Measurements from ENCODE around the gene ARL6IP5.

Gene ARL6IP5

DNA sequence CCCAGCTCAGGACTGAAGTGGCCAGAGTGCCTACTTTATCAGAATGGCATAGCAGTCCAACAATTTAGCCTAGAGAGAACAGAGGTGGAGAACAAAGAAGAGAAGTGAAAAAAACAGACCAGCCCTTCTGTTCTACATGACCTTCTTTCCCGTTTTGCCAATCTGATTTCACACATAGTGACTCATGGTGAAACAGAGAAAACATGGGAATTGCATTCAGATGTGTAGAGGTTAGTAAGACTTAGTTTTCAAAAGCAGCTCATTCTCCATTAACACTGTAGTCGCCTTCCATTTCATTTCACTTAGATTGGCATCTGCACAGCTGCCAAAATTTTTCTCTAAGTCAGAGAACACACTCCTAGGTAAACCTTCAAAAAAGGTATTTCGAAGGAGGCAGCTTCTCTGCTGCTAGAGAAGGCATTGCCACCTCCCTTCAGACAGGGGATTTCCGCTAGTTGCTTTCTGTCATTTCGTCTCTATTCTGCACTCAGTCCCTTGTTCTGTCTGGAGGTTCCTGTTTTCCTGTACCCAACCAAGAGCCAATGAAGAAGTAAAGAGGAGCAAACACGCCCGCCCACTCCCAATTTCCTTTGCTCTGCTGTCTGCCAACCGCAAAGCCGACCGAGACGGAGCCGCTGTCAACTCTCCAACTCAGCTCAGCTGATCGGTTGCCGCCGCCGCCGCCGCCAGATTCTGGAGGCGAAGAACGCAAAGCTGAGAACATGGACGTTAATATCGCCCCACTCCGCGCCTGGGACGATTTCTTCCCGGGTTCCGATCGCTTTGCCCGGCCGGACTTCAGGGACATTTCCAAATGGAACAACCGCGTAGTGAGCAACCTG is at the start of gene ARL6IP5:
ARL6IP5 (plus strand) TSS at position 612 of the 842 bp plus-strand sequence; CDS start at position 723, 111 bp downstream.
- in situ Hi-C loops (cut with MboI; ENCODE audit: low sequenced_read_pairs, unreplicated experiment), result no loop called here

DNA sequence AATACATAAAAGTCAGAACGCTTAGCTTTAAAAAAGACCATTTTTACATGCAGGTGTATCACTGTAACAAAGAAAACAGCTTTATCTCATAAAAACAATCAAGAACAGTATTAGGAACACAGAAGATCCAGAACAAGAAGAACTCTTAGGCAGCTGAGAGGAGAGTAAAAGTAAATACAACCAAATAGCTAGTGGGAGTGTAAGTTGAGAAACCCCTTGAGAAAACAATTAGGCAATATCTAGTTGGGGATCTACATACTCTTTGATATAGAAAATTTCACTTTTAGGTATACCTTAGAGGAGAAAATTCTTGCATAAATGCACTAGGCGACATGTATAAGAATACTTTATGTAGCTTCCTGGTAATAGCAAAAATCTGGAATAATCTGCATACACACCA is 40.1 kb upstream of the ARL6IP5 start:
- in situ Hi-C loops (cut with MboI; ENCODE audit: low sequenced_read_pairs, unreplicated experiment), result no loop called here
- DNase-seq (ENCODE audit: low spot score), result no peak
- TF ChIP-seq, protein P1, sequence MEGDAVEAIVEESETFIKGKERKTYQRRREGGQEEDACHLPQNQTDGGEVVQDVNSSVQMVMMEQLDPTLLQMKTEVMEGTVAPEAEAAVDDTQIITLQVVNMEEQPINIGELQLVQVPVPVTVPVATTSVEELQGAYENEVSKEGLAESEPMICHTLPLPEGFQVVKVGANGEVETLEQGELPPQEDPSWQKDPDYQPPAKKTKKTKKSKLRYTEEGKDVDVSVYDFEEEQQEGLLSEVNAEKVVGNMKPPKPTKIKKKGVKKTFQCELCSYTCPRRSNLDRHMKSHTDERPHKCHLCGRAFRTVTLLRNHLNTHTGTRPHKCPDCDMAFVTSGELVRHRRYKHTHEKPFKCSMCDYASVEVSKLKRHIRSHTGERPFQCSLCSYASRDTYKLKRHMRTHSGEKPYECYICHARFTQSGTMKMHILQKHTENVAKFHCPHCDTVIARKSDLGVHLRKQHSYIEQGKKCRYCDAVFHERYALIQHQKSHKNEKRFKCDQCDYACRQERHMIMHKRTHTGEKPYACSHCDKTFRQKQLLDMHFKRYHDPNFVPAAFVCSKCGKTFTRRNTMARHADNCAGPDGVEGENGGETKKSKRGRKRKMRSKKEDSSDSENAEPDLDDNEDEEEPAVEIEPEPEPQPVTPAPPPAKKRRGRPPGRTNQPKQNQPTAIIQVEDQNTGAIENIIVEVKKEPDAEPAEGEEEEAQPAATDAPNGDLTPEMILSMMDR (IDR thresholded peaks at IDR 0.05; ENCODE audit: borderline replicate concordance, control extremely low read depth, extremely low read depth, insufficient read depth, missing control alignments), result no peak

More for the DNA sequence above, at the start of gene ARL6IP5:
- DNase-seq (ENCODE audit: low spot score), result peak; percentile 77
- TF ChIP-seq, protein P1 (IDR thresholded peaks at IDR 0.05; ENCODE audit: borderline replicate concordance, control extremely low read depth, extremely low read depth, insufficient read depth, missing control alignments), result no peak

DNA sequence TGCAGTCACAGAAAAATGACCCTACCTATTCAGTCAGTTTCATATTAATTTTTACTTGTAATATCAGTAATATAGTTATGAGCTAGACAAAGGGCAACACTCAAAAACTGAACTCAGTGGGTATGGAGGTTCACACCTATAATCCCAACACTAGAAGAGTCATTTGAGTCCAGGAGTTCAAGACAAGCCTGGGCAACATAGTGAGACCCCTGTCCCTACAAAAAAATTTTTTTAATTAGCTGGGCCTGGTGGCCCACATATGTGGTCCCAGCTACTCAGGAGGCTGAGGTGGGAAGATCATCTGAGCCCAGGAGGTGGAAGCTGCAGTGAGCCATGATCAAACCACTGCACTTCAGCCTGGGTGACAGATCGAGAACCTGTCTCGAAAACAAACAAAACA is 35.7 kb upstream of the ARL6IP5 start:
- TF ChIP-seq, protein P1 (IDR thresholded peaks at IDR 0.05; ENCODE audit: borderline replicate concordance, control extremely low read depth, extremely low read depth, insufficient read depth, missing control alignments), result no peak

DNA sequence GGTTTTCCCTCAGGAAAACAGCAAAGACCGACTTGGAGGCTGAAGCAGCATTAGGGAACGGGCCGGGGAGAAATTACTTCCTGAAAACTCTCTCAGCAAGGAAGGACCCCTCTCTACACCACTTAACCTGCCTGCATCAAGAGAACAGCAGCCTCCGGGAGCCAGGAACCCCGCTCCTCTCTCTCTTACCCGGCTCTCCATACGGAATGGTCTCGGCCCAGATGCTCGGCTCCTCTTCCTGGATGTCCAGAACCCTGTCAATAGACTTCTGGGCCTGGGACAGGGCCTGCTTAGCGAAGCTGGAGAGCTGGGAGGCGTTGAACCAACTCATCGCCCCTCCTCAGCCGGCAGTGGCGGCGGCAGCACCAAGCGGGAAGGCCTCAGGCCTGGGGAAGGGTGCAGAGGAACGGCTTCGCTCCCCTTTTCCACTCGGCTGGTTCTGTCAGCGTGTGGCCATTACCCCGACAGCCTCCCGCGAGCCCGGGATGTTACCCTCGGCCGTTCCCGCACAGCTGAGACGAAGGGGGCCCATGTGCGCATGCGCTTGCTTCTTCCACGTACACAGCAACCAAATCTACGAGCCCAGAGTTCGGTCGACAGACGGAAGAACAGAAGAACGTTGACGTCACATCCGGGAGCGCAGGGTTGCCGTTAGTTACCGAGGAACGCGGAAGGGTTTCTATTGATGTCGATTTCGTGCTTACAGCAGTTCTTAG is 32.8 kb upstream of the ARL6IP5 start, which contains the start of gene TMF1:
TMF1 (minus strand) TSS at position 578 of the 716 bp plus-strand sequence; CDS start at position 331, 247 bp downstream.
- in situ Hi-C loops (cut with MboI; ENCODE audit: low sequenced_read_pairs, unreplicated experiment), result no loop called here
- TF ChIP-seq, protein P1 (IDR thresholded peaks at IDR 0.05; ENCODE audit: borderline replicate concordance, control extremely low read depth, extremely low read depth, insufficient read depth, missing control alignments), result no peak
- DNase-seq (ENCODE audit: low spot score), result peak; percentile 92

More for the DNA sequence above, 35.7 kb upstream of the ARL6IP5 start:
- DNase-seq (ENCODE audit: low spot score), result no peak
- in situ Hi-C loops (cut with MboI; ENCODE audit: low sequenced_read_pairs, unreplicated experiment), result no loop called here

- in situ Hi-C loops (cut with MboI; ENCODE audit: low sequenced_read_pairs, unreplicated experiment), result no loop called here
- TF ChIP-seq, protein P1 (IDR thresholded peaks at IDR 0.05; ENCODE audit: borderline replicate concordance, control extremely low read depth, extremely low read depth, insufficient read depth, missing control alignments), result no peak
Observed at GRCh38 chr3:69052472-69052898, 32.3 kb upstream of the ARL6IP5 start.

GRCh38 chr3:69058180-69058946 is 26.4 kb upstream of the ARL6IP5 start:
- in situ Hi-C loops (cut with MboI; ENCODE audit: low sequenced_read_pairs, unreplicated experiment), result no loop called here
- peak; percentile 30 for DNase-seq (ENCODE audit: low spot score)
- TF ChIP-seq, protein P1 (IDR thresholded peaks at IDR 0.05; ENCODE audit: borderline replicate concordance, control extremely low read depth, extremely low read depth, insufficient read depth, missing control alignments), result no peak

More at GRCh38 chr3:69052472-69052898, 32.3 kb upstream of the ARL6IP5 start:
- no peak for DNase-seq (ENCODE audit: low spot score)
